Activated CD4-positive, alpha-beta T cell treated with anti-CD3 and anti-CD28 coated beads, Interleukin-2, amount 50 U/mL, for 24 hours (primary cell): ENCODE data around the gene CTLA4.

Experiments
- DNase-seq, 2 donors: peaks; one replicate each; pipeline ENCODE4 v3.0.0-alpha.2; 2020; ENCODE audit warnings: low read depth in 1 of 2, low spot score in 1 of 2

The CTLA4 gene

DNA sequence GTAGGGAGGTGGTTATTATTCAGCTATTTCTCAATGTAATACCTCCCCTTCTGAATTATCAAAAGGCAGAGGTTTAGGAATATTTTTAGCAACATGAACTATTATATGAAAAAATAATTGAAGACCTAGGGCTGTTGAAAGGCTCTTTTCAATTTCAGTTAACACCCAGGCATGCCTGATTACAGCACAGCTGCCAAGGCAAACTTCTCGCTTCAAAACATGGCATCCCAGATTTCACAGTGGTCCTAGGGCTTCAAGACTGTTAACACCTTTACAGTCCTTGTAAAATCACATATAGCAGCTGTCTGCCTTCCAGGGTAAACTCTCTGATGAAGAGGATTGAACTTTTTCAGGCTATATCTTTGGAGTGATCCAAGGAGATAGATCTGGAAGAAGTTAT is 23.2 kb downstream of the CTLA4 start:
- no peak for DNase-seq

DNA sequence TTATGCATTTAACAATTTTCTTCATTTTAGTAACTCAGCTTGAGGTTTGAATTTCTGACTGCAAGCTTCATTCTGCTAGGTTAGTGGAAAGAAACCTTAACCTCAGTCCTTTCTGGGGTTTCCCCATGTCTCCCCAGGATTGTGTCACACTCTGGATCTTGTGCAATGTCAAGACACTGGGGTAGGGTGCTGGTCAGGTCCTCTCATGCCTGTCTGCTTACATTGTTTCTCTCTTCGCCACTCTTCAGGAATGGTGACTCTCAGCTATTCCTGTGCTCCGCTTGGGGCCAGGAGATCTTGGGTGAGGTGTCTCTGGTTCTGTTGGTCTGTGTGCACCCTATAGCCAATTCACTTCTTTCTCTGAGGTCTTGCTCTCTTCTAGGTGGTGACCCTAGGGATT is 23.9 kb downstream of the CTLA4 start:
- no peak for DNase-seq

DNA sequence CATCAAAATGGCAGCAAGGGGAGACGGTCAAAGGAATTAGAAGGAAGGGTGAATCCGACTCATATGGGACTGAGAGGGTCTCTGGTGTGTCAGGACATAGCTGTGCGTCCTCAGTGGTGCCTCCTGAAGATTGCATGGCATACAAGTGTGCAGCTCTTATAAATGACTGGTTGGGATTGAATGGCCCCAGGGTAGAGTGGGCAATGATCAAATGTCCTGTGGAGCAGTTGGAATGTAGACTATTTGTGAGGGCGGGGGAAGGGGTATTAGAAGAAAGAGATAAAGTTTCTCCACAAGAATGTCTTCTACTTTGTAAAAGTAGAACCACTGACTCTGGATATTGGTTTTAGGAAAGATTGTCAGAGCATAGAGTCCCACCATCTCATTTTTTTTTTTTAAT is 24.6 kb downstream of the CTLA4 start:
- no peak for DNase-seq

DNA sequence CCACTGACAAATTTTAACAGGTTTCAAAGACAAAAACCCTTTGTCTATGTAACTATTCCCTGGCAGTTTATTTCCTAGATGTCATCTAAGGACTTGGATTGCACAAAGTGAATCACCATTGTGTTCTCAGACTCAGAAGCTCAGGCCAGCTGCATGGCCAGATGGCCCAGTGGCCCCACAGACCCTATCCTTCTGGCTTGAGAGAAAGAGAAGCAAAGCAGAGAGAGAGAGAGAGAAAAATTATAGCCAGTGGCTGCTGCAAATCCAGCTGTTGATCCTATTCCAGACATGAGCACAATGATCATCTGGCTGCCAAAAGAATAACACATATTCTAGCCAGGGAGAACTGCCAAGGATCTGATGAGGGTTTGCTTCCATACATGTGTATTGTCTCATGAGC is 25.8 kb downstream of the CTLA4 start:
- no peak for DNase-seq

DNA sequence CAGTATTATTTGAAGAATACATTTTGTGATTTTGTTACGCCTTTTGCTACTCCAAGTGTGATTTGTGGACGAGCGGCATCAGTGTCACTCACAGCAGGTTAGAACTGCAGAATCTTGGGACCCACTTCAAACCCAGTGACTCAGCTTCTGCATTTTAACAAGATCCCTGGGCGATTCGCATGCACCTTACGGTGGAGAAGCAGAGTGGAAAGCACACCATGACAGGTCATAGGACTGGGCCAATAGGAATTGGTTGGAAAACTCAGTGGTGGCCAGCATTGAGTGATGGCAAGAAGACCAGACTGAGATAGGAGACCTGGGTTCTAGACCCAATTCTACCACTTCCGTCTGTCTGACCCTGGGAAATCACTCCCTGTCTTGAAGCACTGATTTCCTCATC is 26.3 kb downstream of the CTLA4 start:
- no peak for DNase-seq

DNA sequence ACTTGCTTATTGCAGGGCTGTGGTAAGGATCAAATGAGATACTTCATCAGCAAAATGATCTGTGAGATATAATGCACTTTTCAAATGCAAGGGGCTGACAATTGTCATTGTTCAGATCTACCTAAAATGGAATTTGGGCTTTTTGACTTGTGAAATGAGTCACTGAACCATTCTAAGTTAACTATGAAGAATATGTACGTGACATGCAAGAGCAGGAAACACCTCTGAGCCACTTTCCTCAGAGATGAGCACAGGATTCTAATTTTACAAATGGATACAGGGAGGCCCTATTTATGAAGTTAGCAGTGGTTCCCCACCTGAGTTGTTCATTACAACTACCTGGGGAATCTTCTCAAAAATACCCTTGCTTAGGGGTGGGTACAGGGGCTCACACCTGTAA is 26.7 kb downstream of the CTLA4 start:
- DNase-seq: no peak

DNA sequence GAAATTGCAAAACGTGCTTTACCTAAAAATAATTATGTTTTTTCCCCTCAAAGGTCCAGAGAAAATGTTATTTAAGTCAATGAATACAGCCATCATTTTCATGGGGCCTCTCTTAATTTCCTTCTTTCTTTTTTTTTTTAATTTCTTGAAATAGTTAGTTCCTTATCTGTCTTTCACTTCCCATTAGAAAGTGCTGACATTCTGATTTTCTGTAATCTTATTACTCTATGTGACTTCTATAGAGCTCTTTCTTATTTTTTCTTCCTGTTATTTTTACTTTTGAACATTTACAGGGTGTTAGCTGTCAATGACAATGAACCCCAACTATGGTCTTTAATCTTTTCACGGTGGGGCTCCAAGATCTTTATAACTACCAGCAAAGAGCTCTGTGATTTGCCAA is 30.0 kb downstream of the CTLA4 start:
- DNase-seq: no peak

DNA sequence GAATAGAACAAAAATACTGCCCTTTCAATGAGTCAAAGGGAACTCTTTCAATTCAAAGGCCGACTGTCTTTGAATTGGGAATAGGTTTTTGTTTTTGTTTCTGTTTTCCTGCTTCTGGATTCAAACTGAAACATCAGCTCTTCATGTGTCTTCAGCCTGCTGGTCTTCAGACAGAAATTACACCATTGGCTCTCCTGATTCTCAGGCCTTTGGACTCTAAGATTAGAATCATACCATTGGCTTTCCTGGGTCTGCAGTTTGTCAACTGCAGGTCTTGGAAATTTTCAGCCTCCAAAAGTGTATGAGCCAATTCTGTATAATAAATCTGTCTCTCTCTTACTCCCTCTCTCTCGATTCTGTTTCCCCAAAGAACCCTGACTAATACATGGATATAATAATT is 31.1 kb downstream of the CTLA4 start:
- no peak for DNase-seq

DNA sequence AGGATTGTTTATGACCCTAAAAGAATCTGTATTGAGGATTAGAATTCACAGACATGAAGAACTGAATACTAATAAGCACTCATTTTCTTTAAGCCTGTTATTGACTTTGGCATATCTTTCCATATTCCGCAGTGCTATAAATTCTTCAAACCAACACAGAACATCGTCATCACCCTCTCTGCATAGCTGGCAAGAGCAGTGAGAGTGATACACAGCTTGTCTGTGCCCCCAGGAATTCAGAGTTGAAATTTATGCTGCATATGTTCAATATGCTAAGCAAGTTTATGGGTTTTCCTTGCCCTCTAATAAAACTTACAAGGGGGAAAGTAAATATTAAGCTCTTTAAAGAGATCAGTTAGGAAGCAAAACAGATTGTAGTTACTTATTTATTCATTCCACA is 32.7 kb downstream of the CTLA4 start:
- no peak for DNase-seq

DNA sequence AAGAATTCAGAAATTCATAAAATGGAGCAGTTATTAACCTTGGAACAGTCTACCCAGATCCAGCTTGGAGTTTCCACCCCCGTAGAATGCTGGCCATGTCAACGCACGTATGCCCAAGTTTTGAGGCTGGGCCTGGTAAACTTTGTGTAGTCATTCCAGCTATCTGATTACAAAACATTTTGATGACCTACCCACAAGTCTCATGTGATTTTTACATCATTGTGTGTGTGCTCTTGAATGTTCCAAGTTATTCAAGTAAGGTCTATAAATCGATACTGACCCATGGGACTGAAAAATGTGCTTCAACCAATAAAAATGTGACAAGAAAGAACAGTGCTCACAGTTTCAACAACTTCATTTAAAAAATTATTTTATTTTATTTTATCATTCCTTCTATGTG is 36.5 kb downstream of the CTLA4 start:
- DNase-seq: no peak

DNA sequence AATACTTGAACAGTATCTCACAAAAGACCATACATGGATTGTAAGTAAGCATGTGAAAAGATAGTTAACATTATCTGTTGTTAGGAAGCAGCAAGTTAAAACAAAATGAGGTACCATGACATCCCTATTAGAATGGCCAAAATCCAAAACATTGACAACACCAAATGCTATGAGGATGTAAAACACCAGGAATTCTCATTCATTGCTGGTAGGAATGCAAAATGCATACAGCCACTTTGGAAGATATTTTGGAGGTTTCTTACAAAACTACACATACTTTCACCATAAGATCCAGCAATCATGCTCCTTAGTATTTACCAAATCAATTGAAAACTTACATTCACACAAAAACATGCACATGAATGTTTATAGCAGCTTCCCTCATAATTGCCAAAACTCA is 38.1 kb downstream of the CTLA4 start:
- no peak for DNase-seq

DNA sequence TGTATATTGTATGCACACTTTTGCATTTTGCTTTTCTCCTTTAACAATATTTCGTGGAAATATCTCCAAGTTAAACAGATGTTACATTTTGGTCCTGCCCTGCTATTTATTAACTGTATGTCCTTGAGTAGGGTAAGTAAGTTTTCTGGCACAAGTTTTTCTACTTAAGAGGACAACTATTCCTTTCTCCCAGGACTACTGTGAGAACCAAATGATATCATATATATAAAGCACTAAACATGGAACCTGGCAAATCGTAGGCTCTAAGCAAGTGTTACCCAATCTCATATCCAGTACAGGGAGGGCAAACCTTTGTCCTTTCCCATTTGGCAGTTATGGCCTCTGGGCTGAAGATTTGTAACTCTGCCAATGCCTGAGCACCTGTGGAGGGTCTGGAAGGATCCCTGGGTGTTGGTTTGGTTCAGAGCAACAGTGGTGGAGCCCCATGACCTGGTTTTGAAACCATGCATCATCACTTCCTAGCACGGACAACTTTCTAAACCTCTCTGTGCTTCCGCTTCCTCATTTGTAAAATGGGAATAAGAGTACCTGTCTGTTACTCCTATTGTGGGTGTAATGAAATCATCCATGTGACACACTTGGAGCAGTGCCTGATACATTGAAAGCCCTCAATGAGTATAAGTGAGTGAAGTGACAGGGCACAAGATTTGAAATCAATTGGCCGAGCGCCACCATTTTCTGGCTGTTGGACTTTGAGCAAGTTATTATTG is 40.7 kb downstream of the CTLA4 start:
- no peak for DNase-seq

DNA sequence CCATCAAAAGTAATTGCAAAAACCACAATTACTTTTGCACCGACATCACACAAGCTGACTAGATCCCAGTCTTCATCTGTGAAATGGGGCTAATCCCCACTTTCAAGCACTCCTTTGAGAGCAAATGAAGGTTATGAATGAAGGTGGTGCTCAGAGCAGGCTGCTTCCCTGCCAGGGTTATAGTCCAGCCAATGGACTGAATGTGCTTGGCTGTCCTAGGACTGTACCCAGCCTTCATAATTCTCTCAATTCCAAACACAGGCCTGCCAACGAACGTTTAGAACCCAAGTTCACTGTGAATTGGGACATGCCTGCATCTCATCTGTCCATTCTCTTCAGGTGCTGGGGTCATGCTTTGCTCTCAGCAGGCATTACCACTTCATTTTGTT is 41.2 kb downstream of the CTLA4 start:
- no peak for DNase-seq

DNA sequence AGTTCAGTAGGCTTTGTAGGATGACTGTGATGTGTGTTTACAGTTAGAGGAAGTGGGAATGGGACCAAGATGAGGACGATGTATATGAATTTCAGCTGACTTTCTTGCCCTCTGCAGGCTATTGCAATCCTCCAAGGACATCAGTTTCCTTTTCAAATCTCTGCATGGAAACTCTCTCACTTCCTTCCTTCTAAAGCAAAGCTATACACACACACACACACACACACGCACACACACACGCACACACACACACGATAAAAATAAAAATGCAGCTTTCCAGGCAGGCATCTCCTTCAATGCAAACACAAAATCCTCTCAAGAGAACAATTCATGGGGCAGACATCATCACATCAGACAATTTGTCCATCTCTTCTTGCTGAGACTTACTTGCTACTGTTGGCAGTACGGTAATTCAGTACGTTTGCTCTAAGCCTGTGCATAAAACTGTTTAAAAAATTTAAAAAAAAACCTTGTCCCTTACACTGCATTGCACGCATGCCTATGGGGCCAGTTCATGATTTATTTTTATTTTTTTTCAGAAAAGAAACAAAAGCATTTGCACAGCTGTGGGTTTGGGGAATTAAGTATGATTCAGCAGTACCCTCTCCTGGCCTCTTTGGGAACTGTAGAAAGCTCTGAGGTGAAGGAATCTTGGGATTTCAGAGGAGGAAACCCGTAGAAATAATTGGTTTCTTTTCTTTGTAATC is 41.8 kb downstream of the CTLA4 start:
- DNase-seq: no peak

DNA sequence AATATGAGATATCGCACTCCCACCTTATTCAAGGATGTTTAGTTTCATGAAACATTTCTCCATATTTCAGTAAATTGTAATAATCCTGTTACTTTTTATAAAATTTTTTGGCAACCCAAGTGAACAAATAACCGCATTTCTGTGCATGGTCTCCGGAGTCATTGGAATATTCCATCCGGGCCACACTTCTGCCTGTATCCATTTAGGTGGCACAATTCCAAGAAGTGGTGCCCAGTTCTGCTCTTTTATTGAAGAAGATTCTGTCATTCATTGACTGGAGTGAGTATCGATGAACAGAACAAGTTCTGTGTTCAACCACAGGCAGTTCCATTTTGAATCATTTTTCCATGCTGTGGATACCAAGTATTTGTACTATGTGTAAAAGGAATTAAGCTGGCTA is 42.4 kb downstream of the CTLA4 start:
- no peak for DNase-seq

DNA sequence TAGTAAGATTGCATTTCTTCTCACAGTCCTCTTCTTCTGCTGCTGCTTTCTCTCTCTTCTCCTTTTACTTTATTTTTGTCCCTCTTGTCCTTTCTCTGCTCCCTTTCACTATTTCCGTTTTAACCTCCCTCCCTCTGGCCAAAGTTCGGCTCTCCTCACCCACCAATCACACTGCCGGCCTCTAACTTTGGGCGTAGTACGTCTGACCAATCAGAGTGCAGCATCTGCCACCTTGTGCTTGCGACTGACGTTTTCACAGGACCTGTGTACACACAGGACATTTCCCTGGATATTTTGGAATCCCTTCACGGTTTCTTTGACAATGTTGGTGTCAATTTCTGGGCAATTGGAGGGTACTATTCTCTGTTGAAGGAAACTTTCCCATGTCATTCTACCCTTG is 46.4 kb downstream of the CTLA4 start:
- DNase-seq: no peak

DNA sequence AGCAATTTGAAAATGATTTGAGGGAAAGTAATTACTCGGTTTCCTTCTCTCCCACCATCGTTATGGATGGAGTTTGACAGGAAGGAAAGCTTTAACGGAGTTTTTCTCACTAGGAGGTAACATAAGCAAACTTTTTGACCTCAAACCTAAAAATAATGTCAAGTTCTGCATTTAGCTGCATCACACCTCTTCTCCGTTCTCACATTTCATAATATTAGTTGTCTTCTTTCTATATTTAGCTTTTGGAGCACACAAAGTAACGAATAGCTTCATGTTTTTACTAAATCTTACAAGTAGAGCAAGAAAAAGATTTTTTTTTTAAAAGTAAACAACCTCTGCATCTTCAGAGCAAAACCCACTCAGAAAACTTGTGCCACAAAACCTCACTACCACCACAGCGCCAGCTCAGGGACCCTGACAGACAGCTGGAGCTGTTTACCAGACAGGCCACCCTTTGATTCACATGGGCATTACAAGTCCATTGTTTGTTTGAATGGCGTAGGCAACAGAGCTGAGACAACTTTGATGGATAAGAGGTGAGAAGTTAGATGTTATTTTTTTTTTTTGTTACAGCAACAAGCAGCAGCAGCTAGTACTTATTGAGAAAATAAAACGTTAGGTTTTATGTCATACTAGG is 47.1 kb downstream of the CTLA4 start:
- no peak for DNase-seq

DNA sequence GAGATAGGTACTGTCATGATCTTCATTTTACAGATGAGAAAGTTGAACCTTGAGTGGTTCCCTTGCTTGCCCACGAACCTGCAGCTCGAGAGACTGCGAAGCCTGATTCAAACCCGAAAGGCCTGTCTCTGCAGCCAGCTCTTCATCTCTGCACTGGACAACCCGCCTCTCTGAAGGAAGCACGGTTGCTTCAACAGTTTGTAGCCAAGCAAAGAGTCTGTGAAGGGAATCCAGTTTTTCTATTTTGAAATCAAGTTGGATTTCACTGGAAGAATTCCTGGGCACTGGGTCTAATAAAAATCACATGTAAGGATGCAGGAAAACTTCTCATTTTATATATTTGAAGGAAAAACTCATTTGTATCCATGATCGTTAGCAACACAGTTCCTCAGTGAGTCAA is 47.7 kb downstream of the CTLA4 start:
- no peak for DNase-seq

DNA sequence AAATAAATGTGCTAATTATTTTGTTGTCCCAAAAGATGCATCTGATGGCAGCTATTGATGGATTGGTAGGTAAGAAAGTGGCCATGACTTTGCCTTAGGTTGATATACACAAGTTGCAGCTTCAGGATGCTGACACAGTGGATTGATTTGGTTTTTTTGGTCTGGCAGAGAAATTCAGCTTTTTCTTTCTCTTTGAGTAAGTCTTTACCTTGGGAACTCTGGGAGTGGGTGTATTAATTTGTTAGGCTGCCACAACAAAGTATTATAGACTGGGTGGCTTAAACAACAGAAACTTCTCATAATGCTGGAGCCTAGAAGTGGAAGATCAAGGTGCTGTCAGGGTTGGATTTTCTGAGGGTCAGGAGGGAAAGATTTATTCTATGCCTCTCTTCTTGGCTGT is 49.2 kb downstream of the CTLA4 start:
- DNase-seq: no peak

DNA sequence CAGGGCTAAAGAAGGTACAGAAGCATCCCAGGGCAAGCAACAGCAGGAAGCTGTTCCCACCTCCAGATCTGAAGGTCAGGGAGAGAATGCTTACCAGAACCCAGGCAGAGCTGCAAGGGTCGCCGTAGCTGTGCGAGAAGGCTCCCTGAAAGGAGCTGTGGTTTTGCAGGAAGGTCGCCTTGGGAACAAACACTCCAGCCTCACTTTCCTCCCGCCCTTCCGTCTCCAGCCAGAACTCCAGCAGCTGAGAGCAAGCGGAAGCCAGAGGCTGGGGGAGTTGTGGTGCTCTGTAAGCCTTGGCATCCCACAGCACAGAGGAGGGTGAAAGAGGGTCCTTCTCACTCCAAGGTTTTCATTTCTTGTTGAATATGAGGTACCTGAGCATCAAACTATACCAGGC is 50.7 kb downstream of the CTLA4 start:
- DNase-seq: no peak

DNA sequence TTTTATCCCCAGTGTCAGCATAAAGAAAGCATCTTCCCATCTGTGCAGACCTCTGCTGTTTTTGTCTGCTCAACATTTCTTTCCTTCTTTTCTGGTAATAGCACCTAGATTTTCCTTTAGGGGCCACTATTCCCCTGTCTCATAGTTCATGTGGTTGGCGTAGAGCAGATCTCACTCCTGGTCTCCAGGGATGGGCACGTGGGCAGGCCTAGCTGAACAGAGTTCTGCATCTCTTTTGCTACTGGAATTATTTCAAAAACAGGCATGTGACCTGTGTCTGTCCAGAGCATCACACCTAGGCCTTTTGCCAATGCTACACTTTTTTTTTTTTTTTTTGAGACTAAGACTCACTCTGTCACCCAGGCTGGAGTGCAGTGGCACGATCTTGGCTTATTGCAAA is 51.3 kb downstream of the CTLA4 start:
- DNase-seq: no peak
